ENCODE results near the gene NAGK. TPM values are rescaled to one million over a fixed set of nuclear protein-coding genes. Genes with fewer than 3 reads are reported as not detected.

Gene NAGK
- polyA plus RNA-seq, 1 donor = 74.0 TPM

GRCh38 chr2:71067567-71068217 is 756 bp upstream of the NAGK start:
- no peaks in the 10 kb centered on the region for H3K27me3 ChIP-seq (ENCODE audit: control insufficient read depth, insufficient read depth, low read length)
- no CpG with 5 or more reads among the region's 26 CpGs for WGBS (ENCODE audit: insufficient coverage, low lambda C conversion rate)
- DNase-seq = no peak
- peak overlapping the region; percentile 95 for H3K27ac ChIP-seq (ENCODE audit: low read length)
- no peaks in the 10 kb centered on the region for H3K9me3 ChIP-seq (ENCODE audit: control insufficient read depth, low read depth, low read length)
- peaks cover 17% of the 10 kb centered on the region for H3K4me1 ChIP-seq (ENCODE audit: control insufficient read depth, insufficient read depth, low read length)
- H3K36me3 ChIP-seq (ENCODE audit: control insufficient read depth, insufficient read depth, low read length) = peaks cover 26% of the 10 kb centered on the region
- peak overlapping the region; percentile 76 for H3K4me3 ChIP-seq (ENCODE audit: low read length)

GRCh38 chr2:71069376-71069775 is 928 bp downstream of the NAGK start:
- Histone ChIP-seq H3K27me3 (ENCODE audit: control insufficient read depth, insufficient read depth, low read length) (no peaks in the 10 kb centered on the region), H3K27ac (ENCODE audit: low read length) (peak overlapping the region; percentile 95), H3K4me1 (ENCODE audit: control insufficient read depth, insufficient read depth, low read length) (peaks cover 17% of the 10 kb centered on the region), H3K36me3 (ENCODE audit: control insufficient read depth, insufficient read depth, low read length) (peaks cover 41% of the 10 kb centered on the region), H3K9me3 (ENCODE audit: control insufficient read depth, low read depth, low read length) (no peaks in the 10 kb centered on the region), H3K4me3 (ENCODE audit: low read length) (peak overlapping the region; percentile 76)
- WGBS (ENCODE audit: insufficient coverage, low lambda C conversion rate) = 72% methylated on average over 2 of the region's 5 CpGs
- no peak for DNase-seq

- DNase-seq = peak in 1 of 2 donors; percentile 16
- Histone ChIP-seq H3K36me3 (ENCODE audit: control insufficient read depth, insufficient read depth, low read length) (peaks cover 50% of the 10 kb centered on the region), H3K4me3 (ENCODE audit: low read length) (no peak overlapping the region), H3K27ac (ENCODE audit: low read length) (no peak overlapping the region), H3K4me1 (ENCODE audit: control insufficient read depth, insufficient read depth, low read length) (peaks cover 8% of the 10 kb centered on the region), H3K27me3 (ENCODE audit: control insufficient read depth, insufficient read depth, low read length) (no peaks in the 10 kb centered on the region), H3K9me3 (ENCODE audit: control insufficient read depth, low read depth, low read length) (no peaks in the 10 kb centered on the region)
- WGBS (ENCODE audit: insufficient coverage, low lambda C conversion rate) = no CpG with 5 or more reads among the region's 10 CpGs
Observed at GRCh38 chr2:71070294-71071093, 2.0 kb downstream of the NAGK start.

- Histone ChIP-seq H3K4me3 (ENCODE audit: low read length) (no peak overlapping the region), H3K27ac (ENCODE audit: low read length) (no peak overlapping the region), H3K27me3 (ENCODE audit: control insufficient read depth, insufficient read depth, low read length) (no peaks in the 10 kb centered on the region), H3K4me1 (ENCODE audit: control insufficient read depth, insufficient read depth, low read length) (peaks cover 5% of the 10 kb centered on the region), H3K9me3 (ENCODE audit: control insufficient read depth, low read depth, low read length) (no peaks in the 10 kb centered on the region), H3K36me3 (ENCODE audit: control insufficient read depth, insufficient read depth, low read length) (peaks cover 63% of the 10 kb centered on the region)
- no CpG with 5 or more reads among the region's 14 CpGs for WGBS (ENCODE audit: insufficient coverage, low lambda C conversion rate)
- DNase-seq = no peak
Observed at GRCh38 chr2:71071681-71072398, 3.4 kb downstream of the NAGK start.

- Histone ChIP-seq H3K4me3 (ENCODE audit: low read length) (no peak overlapping the region), H3K36me3 (ENCODE audit: control insufficient read depth, insufficient read depth, low read length) (peaks cover 70% of the 10 kb centered on the region)
Observed at GRCh38 chr2:71072492-71072891, 4.0 kb downstream of the NAGK start.

GRCh38 chr2:71073475-71073874 is 5.0 kb downstream of the NAGK start:
- Histone ChIP-seq H3K4me1 (ENCODE audit: control insufficient read depth, insufficient read depth, low read length) (peaks cover 3% of the 10 kb centered on the region), H3K27me3 (ENCODE audit: control insufficient read depth, insufficient read depth, low read length) (no peaks in the 10 kb centered on the region), H3K36me3 (ENCODE audit: control insufficient read depth, insufficient read depth, low read length) (peaks cover 80% of the 10 kb centered on the region), H3K27ac (ENCODE audit: low read length) (no peak overlapping the region), H3K9me3 (ENCODE audit: control insufficient read depth, low read depth, low read length) (no peaks in the 10 kb centered on the region), H3K4me3 (ENCODE audit: low read length) (no peak overlapping the region)
- DNase-seq = no peak
- no CpG with 5 or more reads among the region's 8 CpGs for WGBS (ENCODE audit: insufficient coverage, low lambda C conversion rate)

More at GRCh38 chr2:71072492-71072891, 4.0 kb downstream of the NAGK start:
- Histone ChIP-seq H3K27ac (ENCODE audit: low read length) (no peak overlapping the region), H3K9me3 (ENCODE audit: control insufficient read depth, low read depth, low read length) (no peaks in the 10 kb centered on the region), H3K4me1 (ENCODE audit: control insufficient read depth, insufficient read depth, low read length) (peaks cover 4% of the 10 kb centered on the region), H3K27me3 (ENCODE audit: control insufficient read depth, insufficient read depth, low read length) (no peaks in the 10 kb centered on the region)
- WGBS (ENCODE audit: insufficient coverage, low lambda C conversion rate) = no CpG with 5 or more reads among the region's 4 CpGs
- no peak for DNase-seq

- no CpG with 5 or more reads among the region's 2 CpGs for WGBS (ENCODE audit: insufficient coverage, low lambda C conversion rate)
- no peak for DNase-seq
- no peak overlapping the region for H3K27ac ChIP-seq (ENCODE audit: low read length)
- H3K27me3 ChIP-seq (ENCODE audit: control insufficient read depth, insufficient read depth, low read length) = no peaks in the 10 kb centered on the region
- no peak overlapping the region for H3K4me3 ChIP-seq (ENCODE audit: low read length)
- no peaks in the 10 kb centered on the region for H3K9me3 ChIP-seq (ENCODE audit: control insufficient read depth, low read depth, low read length)
- H3K4me1 ChIP-seq (ENCODE audit: control insufficient read depth, insufficient read depth, low read length) = no peaks in the 10 kb centered on the region
- peaks cover 86% of the 10 kb centered on the region for H3K36me3 ChIP-seq (ENCODE audit: control insufficient read depth, insufficient read depth, low read length)
Observed at GRCh38 chr2:71074893-71075395, 6.5 kb downstream of the NAGK start.

GRCh38 chr2:71078624-71079023 is 10.2 kb downstream of the NAGK start:
- no peak for DNase-seq
- Histone ChIP-seq H3K9me3 (ENCODE audit: control insufficient read depth, low read depth, low read length) (no peaks in the 10 kb centered on the region), H3K36me3 (ENCODE audit: control insufficient read depth, insufficient read depth, low read length) (peaks cover 52% of the 10 kb centered on the region), H3K27ac (ENCODE audit: low read length) (no peak overlapping the region), H3K27me3 (ENCODE audit: control insufficient read depth, insufficient read depth, low read length) (no peaks in the 10 kb centered on the region), H3K4me3 (ENCODE audit: low read length) (no peak overlapping the region), H3K4me1 (ENCODE audit: control insufficient read depth, insufficient read depth, low read length) (no peaks in the 10 kb centered on the region)
- no CpG with 5 or more reads among the region's 3 CpGs for WGBS (ENCODE audit: insufficient coverage, low lambda C conversion rate)

GRCh38 chr2:71082402-71083252 is 14.2 kb downstream of the NAGK start:
- no peak for DNase-seq
- Histone ChIP-seq H3K4me1 (ENCODE audit: control insufficient read depth, insufficient read depth, low read length) (no peaks in the 10 kb centered on the region), H3K36me3 (ENCODE audit: control insufficient read depth, insufficient read depth, low read length) (peaks cover 15% of the 10 kb centered on the region), H3K27me3 (ENCODE audit: control insufficient read depth, insufficient read depth, low read length) (peaks cover 16% of the 10 kb centered on the region), H3K4me3 (ENCODE audit: low read length) (no peak overlapping the region), H3K27ac (ENCODE audit: low read length) (no peak overlapping the region), H3K9me3 (ENCODE audit: control insufficient read depth, low read depth, low read length) (no peaks in the 10 kb centered on the region)
- WGBS (ENCODE audit: insufficient coverage, low lambda C conversion rate) = no CpG with 5 or more reads among the region's 5 CpGs

Measured in large intestine (tissue), 3 donors.